Stomach (tissue), 9 donors: ENCODE data around the gene TBX3. TPM values are rescaled to one million over a fixed set of nuclear protein-coding genes. Genes with fewer than 3 reads are reported as not detected.
A peak's percentile ranks its signal among the peaks of the same experiment; 100 is the strongest.

ENCODE experiments used
- DNase-seq, 2 donors: peaks; one replicate each; pipeline versions ENCODE4 v3.0.0 to v3.0.0-alpha.2; 2013 to 2019
- H3K27ac ChIP-seq, 5 donors: fragments of 200-600 bp in 4 of 5; sonication (generic) in 4 of 5; one replicate each; pipeline ENCODE4 v1.5.1; 2013 to 2019; ENCODE audit warnings: mild to moderate bottlenecking in 1 of 5, moderate library complexity in 1 of 5
- H3K27me3 ChIP-seq, 3 donors: fragments of 200-600 bp; sonication (generic); one replicate each; pipeline ENCODE4 v1.5.1; 2017 to 2019; ENCODE audit warnings: mixed run types in 1 of 3
- H3K36me3 ChIP-seq, 4 donors: fragments of 200-600 bp; sonication (generic); 1 replicate in 3 of 4; 2 replicates in 1 of 4; pipeline ENCODE4 v1.5.1; 2016 to 2019
- H3K4me1 ChIP-seq, 4 donors: fragments of 200-600 bp; sonication (generic); one replicate each; pipeline ENCODE4 v1.5.1; 2016 to 2019
- H3K4me3 ChIP-seq, 4 donors: fragments of 200-600 bp; sonication (generic) in 3 of 4; one replicate each; pipeline ENCODE4 v1.5.1; 2016 to 2019; ENCODE audit warnings: mild to moderate bottlenecking in 1 of 4
- H3K9me3 ChIP-seq, 4 donors: fragments of 200-600 bp; sonication (generic); one replicate each; pipeline ENCODE4 v1.5.1; 2016 to 2019
- EP300 ChIP-seq: sonication (generic); formaldehyde crosslinking; IDR thresholded peaks from one replicate; pipeline ENCODE4 v1.6.1; 2017; ENCODE audit warnings: antibody characterized with exemption
- POLR2A ChIP-seq, 4 donors: fragments of 450-650 bp; IDR thresholded peaks; one replicate each; pipeline ENCODE4 v1.6.1; 2016; ENCODE audit warnings: antibody characterized with exemption in 4 of 4, control low read depth in 2 of 4, mild to moderate bottlenecking in 1 of 4, moderate library complexity in 1 of 4
- POLR2AphosphoS5 ChIP-seq, 3 donors: sonication (generic); formaldehyde crosslinking; IDR thresholded peaks; one replicate each; pipeline ENCODE4 v1.6.1; 2016; ENCODE audit warnings: antibody characterized with exemption in 3 of 3
- WGBS, 5 donors: extraction: QIAGEN DNeasy Blood & Tissue Kit in 3 of 5; methylation state at CpG; one replicate each; pipeline versions ENCODE4 v1.1.5 to v1.1.7; 2013 to 2018; 5-methylcytosine and 5-hydroxymethylcytosine counted together
- intact Hi-C: fragments of 100-400 bp; cut with DNase I; formaldehyde crosslinking; loops from one replicate; pipeline ENCODE4 v1.15.1; 2023; ENCODE audit warnings: low total_unique reads
- polyA plus RNA-seq, 3 donors: library from polyadenylated mRNA; stranded (reverse); fragments of 200-250 nt; gene quantifications; one replicate each; pipeline ENCODE4 v1.2.3, GENCODE V29; 2013
- total RNA-seq, 5 donors: library from RNA; depleted of rRNA; stranded (reverse); fragments of >200 nt; gene quantifications; one replicate each; pipeline versions ENCODE4 v1.1.0 to v1.2.3, GENCODE V29; 2014 to 2016
- TF ChIP-seq, protein P1 (sequence below), 7 experiments: fragments of 450-650 bp in 4 of 7; fragments of 200-600 bp in 3 of 7; sonication (generic) in 3 of 7; IDR thresholded peaks; one replicate each; pipeline ENCODE4 v1.5.1; 2016 to 2019; ENCODE audit warnings: antibody characterized with exemption in 7 of 7, control low read depth in 2 of 7, mild to moderate bottlenecking in 1 of 7
- donor health status: healthy with polysubstance abuse.
- donor health status: Bipolar disorder and iron deficiency.
- donor health status: healthy.

TBX3 gene
- total and polyA plus RNA-seq, 8 donors: 2.5 to 12.7 (median 5.7) TPM; not detected in 1

DNA sequence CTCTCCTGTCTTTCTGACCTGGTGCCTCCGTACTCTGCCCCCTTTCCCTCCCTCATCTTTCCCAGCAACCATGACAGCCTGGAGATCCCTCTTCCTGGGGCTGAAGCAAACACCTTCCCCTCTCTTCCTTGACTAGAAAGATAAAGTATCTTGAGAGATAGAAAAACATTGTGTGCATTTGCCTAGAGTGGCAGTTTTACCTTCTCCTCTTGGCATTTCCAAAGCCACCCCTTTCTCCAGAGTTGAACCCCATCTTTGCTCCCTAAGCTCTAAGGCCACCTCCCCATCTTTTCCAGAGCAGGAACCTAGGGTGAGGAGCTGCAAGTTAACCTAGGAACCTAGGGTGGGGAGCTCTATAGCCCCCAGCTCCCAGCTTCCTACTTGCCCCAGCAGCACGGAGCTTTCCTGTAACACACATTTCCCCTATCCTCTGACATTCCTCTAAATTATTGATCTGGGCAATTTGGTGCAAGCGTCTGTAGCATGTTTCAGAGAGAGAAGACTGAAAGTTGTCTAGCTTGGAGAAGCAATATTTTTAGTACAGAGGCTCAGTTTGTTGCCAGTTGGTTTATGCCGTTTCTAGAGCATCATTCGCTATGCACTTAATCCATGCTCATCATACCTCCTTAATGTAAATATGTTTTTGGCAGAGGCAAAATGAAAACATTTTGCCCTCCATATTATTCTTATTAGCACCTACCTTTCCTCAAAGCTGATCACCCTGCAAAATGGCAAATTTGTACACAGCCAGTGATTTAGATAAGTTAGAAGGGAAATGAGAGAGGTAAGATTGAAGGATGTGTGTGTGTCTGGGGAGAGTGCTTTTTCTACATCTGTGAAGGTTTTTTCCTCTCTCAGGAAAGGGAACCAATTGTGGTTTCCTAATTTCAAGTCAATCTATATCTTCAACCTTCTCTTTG is 5.4 kb upstream of the TBX3 start:
- TF ChIP-seq POLR2AphosphoS5 (IDR thresholded peaks at IDR 0.05) (no peak), POLR2A (IDR thresholded peaks at IDR 0.05) (no peak), EP300 (no peak)
- TF ChIP-seq, protein P1, sequence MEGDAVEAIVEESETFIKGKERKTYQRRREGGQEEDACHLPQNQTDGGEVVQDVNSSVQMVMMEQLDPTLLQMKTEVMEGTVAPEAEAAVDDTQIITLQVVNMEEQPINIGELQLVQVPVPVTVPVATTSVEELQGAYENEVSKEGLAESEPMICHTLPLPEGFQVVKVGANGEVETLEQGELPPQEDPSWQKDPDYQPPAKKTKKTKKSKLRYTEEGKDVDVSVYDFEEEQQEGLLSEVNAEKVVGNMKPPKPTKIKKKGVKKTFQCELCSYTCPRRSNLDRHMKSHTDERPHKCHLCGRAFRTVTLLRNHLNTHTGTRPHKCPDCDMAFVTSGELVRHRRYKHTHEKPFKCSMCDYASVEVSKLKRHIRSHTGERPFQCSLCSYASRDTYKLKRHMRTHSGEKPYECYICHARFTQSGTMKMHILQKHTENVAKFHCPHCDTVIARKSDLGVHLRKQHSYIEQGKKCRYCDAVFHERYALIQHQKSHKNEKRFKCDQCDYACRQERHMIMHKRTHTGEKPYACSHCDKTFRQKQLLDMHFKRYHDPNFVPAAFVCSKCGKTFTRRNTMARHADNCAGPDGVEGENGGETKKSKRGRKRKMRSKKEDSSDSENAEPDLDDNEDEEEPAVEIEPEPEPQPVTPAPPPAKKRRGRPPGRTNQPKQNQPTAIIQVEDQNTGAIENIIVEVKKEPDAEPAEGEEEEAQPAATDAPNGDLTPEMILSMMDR (IDR thresholded peaks at IDR 0.05): no peak
- peaks cover 20 to 48% (median 40%) of the 10 kb centered on the region in 4 donors for H3K4me1 ChIP-seq
- H3K36me3 ChIP-seq: no peaks in the 10 kb centered on the region
- intact Hi-C loops: no loop called here
- WGBS, 5 donors: 28 to 48% (median 41%) methylated on average over 5 of the region's 5 CpGs
- H3K27me3 ChIP-seq: peaks cover 4 to 100% (median 96%) of the 10 kb centered on the region in 3 donors
- DNase-seq: no peak
- H3K4me3 ChIP-seq: no peak overlapping the region
- H3K27ac ChIP-seq: no peak overlapping the region
- no peaks in the 10 kb centered on the region for H3K9me3 ChIP-seq

DNA sequence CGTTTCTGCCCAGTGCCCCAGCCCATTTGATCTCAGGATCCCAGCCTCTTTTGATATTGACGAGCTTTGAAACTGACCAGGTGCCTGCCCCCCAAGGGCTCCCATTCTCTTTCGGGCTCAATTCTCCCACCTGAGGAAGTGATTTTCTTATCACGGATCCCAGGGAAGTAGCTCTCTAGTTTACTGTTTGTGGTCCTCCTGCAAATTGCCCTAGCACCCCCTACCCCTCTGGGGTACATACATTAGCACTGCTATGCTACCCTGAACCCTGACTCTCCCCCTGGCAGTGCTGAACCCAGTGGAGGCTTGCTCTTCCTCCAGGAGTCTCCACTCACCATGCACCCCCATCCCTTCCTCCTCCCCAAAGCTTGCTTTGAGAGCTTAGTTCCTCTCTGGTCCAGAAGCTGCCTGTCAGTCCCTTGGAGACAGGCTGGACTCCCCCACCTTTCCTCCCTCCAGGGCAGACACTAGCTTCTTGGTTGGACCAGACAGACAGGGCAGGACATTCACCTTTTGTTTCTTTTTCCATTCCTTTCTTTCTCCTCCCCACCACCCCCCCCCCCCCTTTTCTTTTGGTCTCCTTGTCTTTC is 4.4 kb upstream of the TBX3 start:
- TF ChIP-seq POLR2AphosphoS5 (IDR thresholded peaks at IDR 0.05) (no peak), EP300 (no peak), POLR2A (IDR thresholded peaks at IDR 0.05) (no peak)
- TF ChIP-seq, protein P1 (IDR thresholded peaks at IDR 0.05): no peak
- intact Hi-C loops: no loop called here
- H3K27ac ChIP-seq: no peak overlapping the region
- H3K4me3 ChIP-seq: no peak overlapping the region
- WGBS, 5 donors: 16 to 28% (median 19%) methylated on average over 4 of the region's 4 CpGs
- peaks cover 4 to 100% (median 88%) of the 10 kb centered on the region in 3 donors for H3K27me3 ChIP-seq
- peaks cover 20 to 52% (median 47%) of the 10 kb centered on the region in 4 donors for H3K4me1 ChIP-seq
- no peaks in the 10 kb centered on the region for H3K9me3 ChIP-seq
- DNase-seq: no peak
- no peaks in the 10 kb centered on the region for H3K36me3 ChIP-seq

DNA sequence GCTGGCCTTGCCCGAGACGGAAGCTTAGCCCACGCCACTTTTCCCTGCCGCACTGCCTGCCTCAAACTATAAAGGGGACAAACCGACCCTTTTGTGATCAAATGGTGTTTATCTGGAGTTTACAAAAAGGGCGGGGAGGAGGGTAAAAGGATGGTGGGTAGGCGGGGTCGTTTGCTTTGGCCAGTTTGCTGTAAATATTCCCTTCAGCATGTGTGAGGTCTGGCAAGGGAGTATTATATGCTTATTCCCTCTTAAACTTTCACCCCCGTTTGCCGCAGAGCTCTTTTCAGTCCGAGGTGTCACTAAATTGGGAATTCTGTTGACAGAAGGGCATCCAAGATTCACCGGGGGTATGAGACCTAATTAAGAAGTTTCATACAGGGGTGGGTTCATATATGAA is 3.8 kb upstream of the TBX3 start:
- WGBS, 5 donors: 20 to 27% (median 21%) methylated on average over 12 of the region's 12 CpGs
- Histone ChIP-seq H3K4me1 (peaks cover 20 to 52% (median 48%) of the 10 kb centered on the region in 4 donors), H3K4me3 (no peak overlapping the region), H3K36me3 (no peaks in the 10 kb centered on the region), H3K9me3 (no peaks in the 10 kb centered on the region), H3K27me3 (peaks cover 0 to 100% (median 87%) of the 10 kb centered on the region in 3 donors), H3K27ac (no peak overlapping the region)
- DNase-seq: no peak
- no peak for TF ChIP-seq POLR2AphosphoS5 (IDR thresholded peaks at IDR 0.05)
- TF ChIP-seq POLR2A (IDR thresholded peaks at IDR 0.05): no peak
- TF ChIP-seq, protein P1 (IDR thresholded peaks at IDR 0.05): no peak
- TF ChIP-seq EP300: no peak
- intact Hi-C loops: no loop called here

DNA sequence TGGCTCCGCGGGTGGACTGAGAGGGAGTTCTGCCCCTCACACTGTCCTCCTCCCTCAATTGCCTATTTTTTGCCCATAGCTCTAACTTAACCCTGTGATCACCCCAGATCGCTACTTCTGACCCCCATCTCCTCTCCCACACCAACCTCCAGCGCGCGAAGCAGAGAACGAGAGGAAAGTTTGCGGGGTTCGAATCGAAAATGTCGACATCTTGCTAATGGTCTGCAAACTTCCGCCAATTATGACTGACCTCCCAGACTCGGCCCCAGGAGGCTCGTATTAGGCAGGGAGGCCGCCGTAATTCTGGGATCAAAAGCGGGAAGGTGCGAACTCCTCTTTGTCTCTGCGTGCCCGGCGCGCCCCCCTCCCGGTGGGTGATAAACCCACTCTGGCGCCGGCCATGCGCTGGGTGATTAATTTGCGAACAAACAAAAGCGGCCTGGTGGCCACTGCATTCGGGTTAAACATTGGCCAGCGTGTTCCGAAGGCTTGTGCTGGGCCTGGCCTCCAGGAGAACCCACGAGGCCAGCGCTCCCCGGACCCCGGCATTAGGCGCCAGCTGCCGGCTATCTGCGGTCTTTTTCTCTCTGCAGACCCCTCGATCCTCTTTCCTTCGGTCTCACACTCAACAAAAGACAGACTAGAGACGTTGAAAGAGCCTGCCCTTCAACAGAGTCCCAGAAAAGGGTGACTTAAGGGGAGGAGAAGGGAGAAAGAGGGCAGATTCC is 3.0 kb upstream of the TBX3 start:
- peak in 1 of 2 donors; percentile 45 for DNase-seq
- Histone ChIP-seq H3K36me3 (no peaks in the 10 kb centered on the region), H3K9me3 (no peaks in the 10 kb centered on the region), H3K4me3 (no peak overlapping the region), H3K27ac (no peak overlapping the region), H3K4me1 (peaks cover 13 to 46% (median 41%) of the 10 kb centered on the region in 4 donors), H3K27me3 (peaks cover 0 to 100% (median 83%) of the 10 kb centered on the region in 3 donors)
- intact Hi-C loops: no loop called here
- 16 to 38% (median 23%) methylated on average over 38 to 41 of the region's 41 CpGs for WGBS, 5 donors
- no peak for TF ChIP-seq POLR2A (IDR thresholded peaks at IDR 0.05)
- TF ChIP-seq, protein P1 (IDR thresholded peaks at IDR 0.05): no peak
- no peak for TF ChIP-seq POLR2AphosphoS5 (IDR thresholded peaks at IDR 0.05)
- no peak for TF ChIP-seq EP300
